Neural cell (in vitro differentiated cells): ENCODE measurements around the gene ERVH48-1. TPM values are rescaled to one million over a fixed set of nuclear protein-coding genes. Genes with fewer than 3 reads are reported as not detected.

Experiments used
- H2AFZ ChIP-seq: fragments of 200-600, 300-800 bp; sonication (generic), shearing (Covaris generic); 2 replicates; pipeline ENCODE4 v1.6.0; 2014; ENCODE audit warnings: low read depth, mild to moderate bottlenecking, antibody characterized with exemption, low read length, moderate library complexity
- H3F3A ChIP-seq: fragments of 200-600 bp; shearing (Covaris generic); 2 replicates; pipeline ENCODE4 v1.6.1; 2016; ENCODE audit warnings: mild to moderate bottlenecking, moderate library complexity, mixed read lengths, antibody characterized with exemption, low read length; ENCODE audit not compliant: insufficient read depth, poor library complexity, severe bottlenecking
- H3K27ac ChIP-seq: fragments of 200-600, 300-800 bp; sonication (generic), shearing (Covaris generic); 2 replicates; pipeline ENCODE4 v1.5.1; 2014; ENCODE audit warnings: mild to moderate bottlenecking, low read length, moderate library complexity
- H3K27me3 ChIP-seq: fragments of 300-800, 200-600 bp; sonication (generic), shearing (Covaris generic); 2 replicates; pipeline ENCODE4 v1.6.0; 2014; ENCODE audit warnings: mild to moderate bottlenecking, low read depth, low read length, moderate library complexity; ENCODE audit not compliant: insufficient read depth
- H3K36me3 ChIP-seq: fragments of 300-800, 200-600 bp; sonication (generic), shearing (Covaris generic); 2 replicates; pipeline ENCODE4 v1.5.1; 2014; ENCODE audit warnings: mild to moderate bottlenecking, antibody characterized with exemption, low read length, moderate library complexity; ENCODE audit not compliant: insufficient read depth
- H3K4me2 ChIP-seq: fragments of 300-800, 200-600 bp; sonication (generic), shearing (Covaris generic); 2 replicates; pipeline ENCODE4 v1.6.0; 2014; ENCODE audit warnings: mild to moderate bottlenecking, low read length
- H3K4me3 ChIP-seq: fragments of 300-800, 200-600 bp; sonication (generic), shearing (Covaris generic); 2 replicates; pipeline ENCODE4 v1.5.1; 2014; ENCODE audit warnings: mild to moderate bottlenecking, low read length, moderate library complexity
- H3K79me2 ChIP-seq: fragments of 200-600 bp; shearing (Covaris generic); replicated peaks from 2 replicates; pipeline ENCODE4 v1.6.0; 2014; ENCODE audit warnings: mild to moderate bottlenecking, low read length, moderate library complexity; ENCODE audit not compliant: insufficient read depth
- H3K9ac ChIP-seq: fragments of 300-800, 200-600 bp; sonication (generic), shearing (Covaris generic); 2 replicates; pipeline ENCODE4 v1.6.1; 2016; ENCODE audit warnings: mild to moderate bottlenecking, low read length, mixed read lengths
- H3K9me2 ChIP-seq: fragments of 200-600 bp; shearing (Covaris generic); 2 replicates; pipeline ENCODE4 v1.6.1; 2016; ENCODE audit warnings: mild to moderate bottlenecking, low read length, mixed read lengths; ENCODE audit not compliant: insufficient read depth
- H3K9me3 ChIP-seq: fragments of 200-600, 300-800 bp; sonication (generic), shearing (Covaris generic); 2 replicates; pipeline ENCODE4 v1.6.1; 2016; ENCODE audit warnings: mild to moderate bottlenecking, mixed run types, low read length, moderate library complexity, mixed read lengths
- H4K20me1 ChIP-seq: fragments of 200-600 bp; shearing (Covaris generic); 2 replicates; pipeline ENCODE4 v1.6.1; 2016; ENCODE audit warnings: mild to moderate bottlenecking, mixed run types; ENCODE audit not compliant: insufficient read depth
- EP300 ChIP-seq: fragments of 450-650 bp; conservative IDR thresholded peaks from 2 replicates; pipeline ENCODE4 v1.6.1; 2014; ENCODE audit warnings: antibody characterized with exemption, mild to moderate bottlenecking, moderate library complexity; ENCODE audit not compliant: poor library complexity, severe bottlenecking
- EZH2 ChIP-seq: fragments of 200-600, 300-800 bp; shearing (Covaris generic), sonication (generic); IDR thresholded peaks from 2 replicates; pipeline ENCODE4 v1.6.1; 2014; ENCODE audit warnings: antibody characterized with exemption, low read length, borderline replicate concordance, mild to moderate bottlenecking; ENCODE audit not compliant: insufficient read depth, poor library complexity, severe bottlenecking
- MXI1 ChIP-seq: fragments of 450-650 bp; conservative IDR thresholded peaks from 2 replicates; pipeline ENCODE4 v1.6.1; 2014; ENCODE audit warnings: antibody characterized with exemption, mild to moderate bottlenecking; ENCODE audit not compliant: poor library complexity, severe bottlenecking
- POLR2AphosphoS5 ChIP-seq: IDR thresholded peaks from 2 replicates; pipeline ENCODE4 v1.6.1; 2012
- RAD21 ChIP-seq: fragments of 450-650 bp; conservative IDR thresholded peaks from 2 replicates; pipeline ENCODE4 v1.6.1; 2014; ENCODE audit warnings: antibody characterized with exemption, mild to moderate bottlenecking, moderate library complexity
- SMC3 ChIP-seq: fragments of 450-650 bp; conservative IDR thresholded peaks from 2 replicates; pipeline ENCODE4 v1.6.1; 2014; ENCODE audit warnings: antibody characterized with exemption, mild to moderate bottlenecking, moderate library complexity; ENCODE audit not compliant: poor library complexity
- TAF1 ChIP-seq: IDR thresholded peaks from 2 replicates; pipeline ENCODE4 v1.6.1; 2012; ENCODE audit warnings: low read depth
- polyA plus RNA-seq: library from polyadenylated mRNA; depleted of rRNA; stranded (reverse); fragments of >200 nt; gene quantifications from 2 replicates; pipeline ENCODE4 v1.2.3, GENCODE V29; 2014
- TF ChIP-seq, protein P1 (sequence below): fragments of 450-650 bp; IDR thresholded peaks from 2 replicates; pipeline ENCODE4 v1.5.1; 2014; ENCODE audit warnings: antibody characterized with exemption, mild to moderate bottlenecking, moderate library complexity; ENCODE audit not compliant: poor library complexity, severe bottlenecking
- TF ChIP-seq, protein P2 (sequence below): IDR thresholded peaks from 2 replicates; pipeline ENCODE4 v1.6.1; 2012; ENCODE audit warnings: borderline replicate concordance

Gene ERVH48-1
- polyA plus RNA-seq, 1 donor from 2014 or later = not detected

DNA sequence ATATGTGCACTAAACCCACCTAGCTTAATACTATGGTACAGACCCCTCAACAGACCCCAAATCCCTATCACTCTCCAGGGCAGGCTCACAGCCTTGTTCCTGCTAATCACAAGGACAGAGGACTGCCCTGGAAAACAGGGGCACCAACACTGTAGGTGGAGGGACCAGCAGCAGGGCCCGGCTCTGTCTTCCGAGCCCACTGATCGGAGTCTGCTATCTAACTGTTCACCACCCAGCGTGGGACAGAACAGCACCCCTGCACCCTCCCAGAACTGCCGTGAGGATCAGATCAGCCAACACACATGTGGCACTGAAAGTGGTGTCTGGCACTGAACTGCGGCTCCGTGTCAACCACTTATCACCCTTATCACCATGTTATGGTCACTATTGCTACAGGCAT lies 52.3 kb downstream of the ERVH48-1 start:
- TF ChIP-seq TAF1 (no peak), MXI1 (no peak), RAD21 (no peak), EP300 (no peak), SMC3 (no peak), POLR2AphosphoS5 (no peak), EZH2 (no peak)
- TF ChIP-seq, protein P1, sequence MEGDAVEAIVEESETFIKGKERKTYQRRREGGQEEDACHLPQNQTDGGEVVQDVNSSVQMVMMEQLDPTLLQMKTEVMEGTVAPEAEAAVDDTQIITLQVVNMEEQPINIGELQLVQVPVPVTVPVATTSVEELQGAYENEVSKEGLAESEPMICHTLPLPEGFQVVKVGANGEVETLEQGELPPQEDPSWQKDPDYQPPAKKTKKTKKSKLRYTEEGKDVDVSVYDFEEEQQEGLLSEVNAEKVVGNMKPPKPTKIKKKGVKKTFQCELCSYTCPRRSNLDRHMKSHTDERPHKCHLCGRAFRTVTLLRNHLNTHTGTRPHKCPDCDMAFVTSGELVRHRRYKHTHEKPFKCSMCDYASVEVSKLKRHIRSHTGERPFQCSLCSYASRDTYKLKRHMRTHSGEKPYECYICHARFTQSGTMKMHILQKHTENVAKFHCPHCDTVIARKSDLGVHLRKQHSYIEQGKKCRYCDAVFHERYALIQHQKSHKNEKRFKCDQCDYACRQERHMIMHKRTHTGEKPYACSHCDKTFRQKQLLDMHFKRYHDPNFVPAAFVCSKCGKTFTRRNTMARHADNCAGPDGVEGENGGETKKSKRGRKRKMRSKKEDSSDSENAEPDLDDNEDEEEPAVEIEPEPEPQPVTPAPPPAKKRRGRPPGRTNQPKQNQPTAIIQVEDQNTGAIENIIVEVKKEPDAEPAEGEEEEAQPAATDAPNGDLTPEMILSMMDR = no peak
- TF ChIP-seq, protein P2, sequence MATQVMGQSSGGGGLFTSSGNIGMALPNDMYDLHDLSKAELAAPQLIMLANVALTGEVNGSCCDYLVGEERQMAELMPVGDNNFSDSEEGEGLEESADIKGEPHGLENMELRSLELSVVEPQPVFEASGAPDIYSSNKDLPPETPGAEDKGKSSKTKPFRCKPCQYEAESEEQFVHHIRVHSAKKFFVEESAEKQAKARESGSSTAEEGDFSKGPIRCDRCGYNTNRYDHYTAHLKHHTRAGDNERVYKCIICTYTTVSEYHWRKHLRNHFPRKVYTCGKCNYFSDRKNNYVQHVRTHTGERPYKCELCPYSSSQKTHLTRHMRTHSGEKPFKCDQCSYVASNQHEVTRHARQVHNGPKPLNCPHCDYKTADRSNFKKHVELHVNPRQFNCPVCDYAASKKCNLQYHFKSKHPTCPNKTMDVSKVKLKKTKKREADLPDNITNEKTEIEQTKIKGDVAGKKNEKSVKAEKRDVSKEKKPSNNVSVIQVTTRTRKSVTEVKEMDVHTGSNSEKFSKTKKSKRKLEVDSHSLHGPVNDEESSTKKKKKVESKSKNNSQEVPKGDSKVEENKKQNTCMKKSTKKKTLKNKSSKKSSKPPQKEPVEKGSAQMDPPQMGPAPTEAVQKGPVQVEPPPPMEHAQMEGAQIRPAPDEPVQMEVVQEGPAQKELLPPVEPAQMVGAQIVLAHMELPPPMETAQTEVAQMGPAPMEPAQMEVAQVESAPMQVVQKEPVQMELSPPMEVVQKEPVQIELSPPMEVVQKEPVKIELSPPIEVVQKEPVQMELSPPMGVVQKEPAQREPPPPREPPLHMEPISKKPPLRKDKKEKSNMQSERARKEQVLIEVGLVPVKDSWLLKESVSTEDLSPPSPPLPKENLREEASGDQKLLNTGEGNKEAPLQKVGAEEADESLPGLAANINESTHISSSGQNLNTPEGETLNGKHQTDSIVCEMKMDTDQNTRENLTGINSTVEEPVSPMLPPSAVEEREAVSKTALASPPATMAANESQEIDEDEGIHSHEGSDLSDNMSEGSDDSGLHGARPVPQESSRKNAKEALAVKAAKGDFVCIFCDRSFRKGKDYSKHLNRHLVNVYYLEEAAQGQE = no peak
- Histone ChIP-seq H3K9ac (no peak overlapping the region), H3K79me2 (peaks cover 5% of the 10 kb centered on the region), H3K4me3 (no peak overlapping the region), H3K9me2 (no peaks in the 10 kb centered on the region), H3K27ac (no peak overlapping the region), H4K20me1 (no peaks in the 10 kb centered on the region), H2AFZ (no peak overlapping the region), H3K9me3 (no peaks in the 10 kb centered on the region), H3K4me2 (no peak overlapping the region), H3F3A (no peaks in the 10 kb centered on the region), H3K27me3 (no peaks in the 10 kb centered on the region), H3K36me3 (peaks cover 5% of the 10 kb centered on the region)

DNA sequence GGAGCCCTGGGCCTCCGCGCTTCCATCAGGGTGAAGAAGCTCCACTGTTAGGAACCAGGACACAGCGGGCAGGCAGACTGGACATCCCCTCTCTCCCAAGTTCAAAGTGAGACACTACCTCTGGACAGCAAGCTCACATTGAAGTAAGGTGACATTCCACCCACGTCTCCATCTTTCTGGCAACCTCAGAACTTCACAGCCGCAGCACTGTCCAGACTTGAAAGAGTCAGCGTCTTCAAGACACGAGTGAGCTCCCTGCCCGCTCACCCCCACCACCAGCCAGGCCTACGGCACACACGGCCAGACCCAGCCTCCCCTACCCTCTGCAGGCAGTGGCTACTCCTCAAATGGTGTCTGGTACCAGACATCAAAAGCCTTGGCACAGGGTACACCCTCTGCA lies 57.2 kb downstream of the ERVH48-1 start:
- no peak for TF ChIP-seq EZH2
- no peak for TF ChIP-seq RAD21
- TF ChIP-seq POLR2AphosphoS5 = no peak
- TF ChIP-seq SMC3 = no peak
- TF ChIP-seq, protein P2 = no peak
- TF ChIP-seq, protein P1 = no peak
- TF ChIP-seq EP300 = no peak
- Histone ChIP-seq H3K36me3 (peaks cover 5% of the 10 kb centered on the region), H3K9ac (no peak overlapping the region), H3K79me2 (no peaks in the 10 kb centered on the region), H3F3A (no peaks in the 10 kb centered on the region), H2AFZ (no peak overlapping the region), H3K4me3 (no peak overlapping the region), H3K4me2 (no peak overlapping the region), H3K27ac (no peak overlapping the region), H4K20me1 (no peaks in the 10 kb centered on the region), H3K9me3 (no peaks in the 10 kb centered on the region), H3K27me3 (no peaks in the 10 kb centered on the region), H3K9me2 (no peaks in the 10 kb centered on the region)
